ENCODE results near the gene ATF2. TPM values are rescaled to one million over a fixed set of nuclear protein-coding genes. Genes with fewer than 3 reads are reported as not detected.
A peak's percentile ranks its signal among the peaks of the same experiment; 100 is the strongest.

The ATF2 gene
- total and polyA plus RNA-seq, 2 of the 13 experiments (the other 11 are each of a cell fraction or from before 2014, with no cell fraction given): 91.6 to 95.1 TPM

- Histone ChIP-seq H3K4me3 (replicated peaks in 1 of 3; ENCODE audit: insufficient read depth in 1 of 3, low read depth in 2 of 3, low read length in 3 of 3) (no peak overlapping the region), H4K20me1 (ENCODE audit: insufficient read depth, low read length) (no peaks in the 10 kb centered on the region), H3K4me1 (ENCODE audit: insufficient read depth, low read length) (peaks cover 41% of the 10 kb centered on the region), H3K27ac (ENCODE audit: extremely low read length, insufficient read depth, low read length) (no peak overlapping the region), H3K4me2 (ENCODE audit: low read depth, low read length) (no peak overlapping the region), H2AFZ (ENCODE audit: low read length) (no peak overlapping the region), H3K9ac (ENCODE audit: insufficient read depth, low read depth, low read length) (no peak overlapping the region), H3K79me2 (ENCODE audit: insufficient read depth, low read length) (no peaks in the 10 kb centered on the region), H3K36me3 (replicated peaks in 1 of 2; ENCODE audit: control insufficient read depth in 1 of 2, insufficient read depth in 2 of 2, low read length in 2 of 2) (no peaks in the 10 kb centered on the region), H3K27me3 (ENCODE audit: control insufficient read depth in 1 of 2, insufficient read depth in 2 of 2, low read length in 2 of 2) (no peaks in the 10 kb centered on the region), H3K9me3 (ENCODE audit: low read length) (no peaks in the 10 kb centered on the region)
- WGBS (ENCODE audit: low lambda C conversion rate): 88% methylated on average over 3 of the region's 3 CpGs
- intact Hi-C loops (cut with micrococcal nuclease; ENCODE audit: unreplicated experiment) (no loop called here), in situ Hi-C loops (cut with HindIII; ENCODE audit: extremely low pct_ligation_motif_present, low pct_unique_long_range_greater_than_20kb) (loop anchor here (25.0 kb wide), 1 partner anchor 262 kb away; no protein-coding TSS in a partner anchor)
- DNase-seq (ENCODE audit: low spot score): no peak
- ATAC-seq: no peak
- POLR2A ChIA-PET: no interaction called here
- no TSS peak for BruUV-seq (replicated peaks)
- TF ChIP-seq ZNF615 (CRISPR knock-in tag; IDR thresholded peaks at IDR 0.05; ENCODE audit: borderline replicate concordance) (no peak), ZNF24 (IDR thresholded peaks at IDR 0.05) (no peak), MAFK (conservative IDR thresholded peaks at IDR 0.05 in 1 of 2, IDR thresholded peaks at IDR 0.05 in 1 of 2; ENCODE audit: low read length in 2 of 2) (peak; percentile 67 to 69), ZBTB26 (CRISPR knock-in tag; IDR thresholded peaks at IDR 0.05; ENCODE audit: borderline replicate concordance) (no peak), ATAD3A (CRISPR knock-in tag; IDR thresholded peaks at IDR 0.05) (no peak), ZNF256 (CRISPR knock-in tag; conservative IDR thresholded peaks at IDR 0.05) (no peak), NFE2 (CRISPR knock-in tag; IDR thresholded peaks at IDR 0.05) (no peak), ZNF496 (CRISPR knock-in tag; IDR thresholded peaks at IDR 0.05; ENCODE audit: insufficient replicate concordance) (no peak), ZMYM4 (CRISPR knock-in tag; IDR thresholded peaks at IDR 0.05) (no peak), MAFF (IDR thresholded peaks at IDR 0.05; ENCODE audit: low read depth, low read length) (peak; percentile 50), NCOA5 (CRISPR knock-in tag; IDR thresholded peaks at IDR 0.05) (no peak), ZNF317 (CRISPR knock-in tag; IDR thresholded peaks at IDR 0.05) (no peak), GATA4 (IDR thresholded peaks at IDR 0.05; ENCODE audit: borderline replicate concordance, low read depth) (no peak)
- FAIRE-seq: no peak
- CTCF ChIA-PET (ENCODE audit: low intra/inter-chr PET ratio, low total read pairs): no interaction called here
Measured at GRCh38 chr2:175025233-175025632, 142.8 kb downstream of the ATF2 start.

Data from HepG2 (cell line).